A549 (cell line): Measurements from ENCODE around the gene TSPAN10.

ENCODE experiments used
- CEBPB ChIP-seq, 2 experiments: fragments of >200 bp in 1 of 2; sonication (Bioruptor Twin) in 1 of 2; formaldehyde crosslinking in 1 of 2; IDR thresholded peaks; 2 replicates each; pipeline ENCODE4 v1.6.1; 2012 to 2016
- EP300 ChIP-seq, 2 experiments: fragments of >200 bp; sonication (Bioruptor Twin); formaldehyde crosslinking; IDR thresholded peaks; 2 replicates in 1 of 2; 3 replicates in 1 of 2; pipeline ENCODE4 v1.6.1; 2016 to 2017
- POLR2A ChIP-seq: IDR thresholded peaks from 2 replicates; pipeline ENCODE4 v1.6.1; 2012; ENCODE audit warnings: mild to moderate bottlenecking, low read length
- POLR2AphosphoS2 ChIP-seq: conservative IDR thresholded peaks from 2 replicates; pipeline ENCODE4 v1.6.1; 2012; ENCODE audit warnings: low read length, improper control_type of control experiment, inconsistent platforms
- RAD21 ChIP-seq, 2 experiments: fragments of >200 bp in 1 of 2; sonication (Bioruptor Twin) in 1 of 2; formaldehyde crosslinking in 1 of 2; IDR thresholded peaks in 1 of 2; conservative IDR thresholded peaks in 1 of 2; 2 replicates in 1 of 2; 3 replicates in 1 of 2; pipeline ENCODE4 v1.6.1; 2012 to 2018; ENCODE audit warnings: inconsistent platforms in 1 of 2
- RCOR1 ChIP-seq: fragments of 150-350 bp; IDR thresholded peaks from 2 replicates; pipeline ENCODE4 v1.6.1; 2014; ENCODE audit warnings: antibody characterized with exemption, low read length, low read depth
- SREBF2 ChIP-seq: fragments of 450-650 bp; IDR thresholded peaks from 2 replicates; pipeline ENCODE4 v1.6.1; 2014; ENCODE audit warnings: mild to moderate bottlenecking, moderate library complexity
- ZC3H11A ChIP-seq: fragments of 450-650 bp; IDR thresholded peaks from 2 replicates; pipeline ENCODE4 v1.6.1; 2014; ENCODE audit warnings: antibody characterized with exemption, mild to moderate bottlenecking
- ZNF302 ChIP-seq: fragments of 250-450 bp; sonication (Bioruptor Pico); IDR thresholded peaks from 2 replicates; pipeline ENCODE4 v1.9.0; 2021; ENCODE audit warnings: inconsistent platforms, mild to moderate bottlenecking, moderate library complexity
- TF ChIP-seq, protein P1 (sequence below): fragments of >200 bp; sonication (Bioruptor Twin); formaldehyde crosslinking; IDR thresholded peaks from 3 replicates; pipeline ENCODE4 v1.5.1; 2016
- TF ChIP-seq, protein P2 (sequence below): fragments of 200-600 bp; sonication (generic); IDR thresholded peaks from 2 replicates; pipeline ENCODE4 v1.6.1; 2016; ENCODE audit warnings: antibody characterized with exemption, mild to moderate bottlenecking, moderate library complexity

DNA sequence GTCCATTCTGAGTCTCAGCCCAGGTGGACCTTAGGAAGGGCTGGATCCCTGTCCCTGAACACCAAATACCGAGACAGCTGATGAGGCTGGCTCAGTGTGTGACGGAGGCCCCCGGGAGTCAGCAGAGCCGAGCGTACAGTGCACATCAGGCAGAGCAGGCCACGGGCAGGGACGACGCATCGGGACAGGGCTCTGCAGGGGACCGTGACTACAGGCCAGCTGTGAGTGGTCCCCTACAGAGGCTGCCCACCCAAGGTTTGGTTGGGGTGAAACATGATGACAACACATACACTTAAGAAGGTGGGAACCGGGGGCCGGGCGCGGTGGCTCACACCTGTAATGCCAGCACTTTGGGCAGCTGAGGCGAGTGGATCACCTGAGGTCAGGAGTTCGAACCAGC is 36.0 kb downstream of the TSPAN10 start:
- TF ChIP-seq SREBF2 (no peak), CEBPB (IDR thresholded peaks at IDR 0.05) (no peak), EP300 (IDR thresholded peaks at IDR 0.05) (no peak), RAD21 (conservative IDR thresholded peaks at IDR 0.05 in 1 of 2, IDR thresholded peaks at IDR 0.05 in 1 of 2) (no peak), POLR2A (no peak), ZC3H11A (no peak), POLR2AphosphoS2 (no peak), RCOR1 (no peak), ZNF302 (CRISPR knock-in tag) (no peak)
- TF ChIP-seq, protein P1, sequence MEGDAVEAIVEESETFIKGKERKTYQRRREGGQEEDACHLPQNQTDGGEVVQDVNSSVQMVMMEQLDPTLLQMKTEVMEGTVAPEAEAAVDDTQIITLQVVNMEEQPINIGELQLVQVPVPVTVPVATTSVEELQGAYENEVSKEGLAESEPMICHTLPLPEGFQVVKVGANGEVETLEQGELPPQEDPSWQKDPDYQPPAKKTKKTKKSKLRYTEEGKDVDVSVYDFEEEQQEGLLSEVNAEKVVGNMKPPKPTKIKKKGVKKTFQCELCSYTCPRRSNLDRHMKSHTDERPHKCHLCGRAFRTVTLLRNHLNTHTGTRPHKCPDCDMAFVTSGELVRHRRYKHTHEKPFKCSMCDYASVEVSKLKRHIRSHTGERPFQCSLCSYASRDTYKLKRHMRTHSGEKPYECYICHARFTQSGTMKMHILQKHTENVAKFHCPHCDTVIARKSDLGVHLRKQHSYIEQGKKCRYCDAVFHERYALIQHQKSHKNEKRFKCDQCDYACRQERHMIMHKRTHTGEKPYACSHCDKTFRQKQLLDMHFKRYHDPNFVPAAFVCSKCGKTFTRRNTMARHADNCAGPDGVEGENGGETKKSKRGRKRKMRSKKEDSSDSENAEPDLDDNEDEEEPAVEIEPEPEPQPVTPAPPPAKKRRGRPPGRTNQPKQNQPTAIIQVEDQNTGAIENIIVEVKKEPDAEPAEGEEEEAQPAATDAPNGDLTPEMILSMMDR, result no peak
- TF ChIP-seq, protein P2, sequence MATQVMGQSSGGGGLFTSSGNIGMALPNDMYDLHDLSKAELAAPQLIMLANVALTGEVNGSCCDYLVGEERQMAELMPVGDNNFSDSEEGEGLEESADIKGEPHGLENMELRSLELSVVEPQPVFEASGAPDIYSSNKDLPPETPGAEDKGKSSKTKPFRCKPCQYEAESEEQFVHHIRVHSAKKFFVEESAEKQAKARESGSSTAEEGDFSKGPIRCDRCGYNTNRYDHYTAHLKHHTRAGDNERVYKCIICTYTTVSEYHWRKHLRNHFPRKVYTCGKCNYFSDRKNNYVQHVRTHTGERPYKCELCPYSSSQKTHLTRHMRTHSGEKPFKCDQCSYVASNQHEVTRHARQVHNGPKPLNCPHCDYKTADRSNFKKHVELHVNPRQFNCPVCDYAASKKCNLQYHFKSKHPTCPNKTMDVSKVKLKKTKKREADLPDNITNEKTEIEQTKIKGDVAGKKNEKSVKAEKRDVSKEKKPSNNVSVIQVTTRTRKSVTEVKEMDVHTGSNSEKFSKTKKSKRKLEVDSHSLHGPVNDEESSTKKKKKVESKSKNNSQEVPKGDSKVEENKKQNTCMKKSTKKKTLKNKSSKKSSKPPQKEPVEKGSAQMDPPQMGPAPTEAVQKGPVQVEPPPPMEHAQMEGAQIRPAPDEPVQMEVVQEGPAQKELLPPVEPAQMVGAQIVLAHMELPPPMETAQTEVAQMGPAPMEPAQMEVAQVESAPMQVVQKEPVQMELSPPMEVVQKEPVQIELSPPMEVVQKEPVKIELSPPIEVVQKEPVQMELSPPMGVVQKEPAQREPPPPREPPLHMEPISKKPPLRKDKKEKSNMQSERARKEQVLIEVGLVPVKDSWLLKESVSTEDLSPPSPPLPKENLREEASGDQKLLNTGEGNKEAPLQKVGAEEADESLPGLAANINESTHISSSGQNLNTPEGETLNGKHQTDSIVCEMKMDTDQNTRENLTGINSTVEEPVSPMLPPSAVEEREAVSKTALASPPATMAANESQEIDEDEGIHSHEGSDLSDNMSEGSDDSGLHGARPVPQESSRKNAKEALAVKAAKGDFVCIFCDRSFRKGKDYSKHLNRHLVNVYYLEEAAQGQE, result no peak
